Measurements from ENCODE around the gene PLA2G15. TPM values are rescaled to one million over a fixed set of nuclear protein-coding genes. Genes with fewer than 3 reads are reported as not detected.

Gene PLA2G15
- total and polyA plus RNA-seq, 2 of the 13 experiments (the other 11 are each of a cell fraction or from before 2014, with no cell fraction given) = 14.4 to 23.7 TPM

DNA sequence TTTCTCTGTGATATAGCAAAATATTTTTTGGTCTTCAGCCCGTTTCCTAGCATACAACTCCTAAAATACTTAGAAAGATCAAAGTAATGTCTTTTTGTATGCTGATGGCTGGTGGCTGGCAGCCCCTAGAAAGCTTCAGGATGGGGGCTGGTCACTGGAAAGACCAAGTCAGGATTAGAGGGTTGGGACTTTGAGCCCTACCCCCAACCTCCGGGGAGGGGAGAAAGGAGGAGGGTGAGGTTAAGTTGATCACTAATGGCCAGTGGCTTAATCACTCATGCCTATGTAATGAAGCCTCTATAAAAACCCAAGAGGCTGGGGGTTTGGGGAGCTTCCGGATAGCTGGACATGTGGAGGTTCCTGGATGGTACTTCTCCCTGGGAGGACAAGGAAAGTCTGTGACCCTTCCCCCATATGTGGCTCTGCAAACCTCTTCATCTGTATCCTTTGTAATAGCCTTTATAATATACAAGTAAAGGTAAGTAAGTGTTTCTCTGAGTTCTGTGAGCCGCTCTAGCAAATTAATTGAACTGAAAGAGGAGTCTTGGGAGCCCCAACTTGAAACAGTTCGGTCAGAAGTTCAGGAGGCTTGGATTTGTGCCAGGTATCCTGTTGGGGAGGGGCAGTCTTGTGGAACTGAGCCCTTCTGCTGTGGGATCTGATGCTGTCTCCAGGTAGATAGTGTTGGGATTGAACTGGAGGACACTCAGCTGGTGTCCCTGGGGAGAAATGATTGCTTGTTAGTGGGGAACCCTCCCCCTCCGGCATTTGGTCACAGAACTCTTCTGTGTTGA, 22.6 kb downstream of the PLA2G15 start (continued):
- TF ChIP-seq ZNF563 (CRISPR knock-in tag; IDR thresholded peaks at IDR 0.05) = no peak
- no peak for TF ChIP-seq ZNF510 (CRISPR knock-in tag; IDR thresholded peaks at IDR 0.05; ENCODE audit: low read depth)
- TF ChIP-seq ZNF496 (CRISPR knock-in tag; IDR thresholded peaks at IDR 0.05; ENCODE audit: insufficient replicate concordance) = no peak
- TF ChIP-seq NFE2 (CRISPR knock-in tag; IDR thresholded peaks at IDR 0.05) = no peak
- TF ChIP-seq ZNF782 (CRISPR knock-in tag; IDR thresholded peaks at IDR 0.05; ENCODE audit: borderline replicate concordance) = no peak
- TF ChIP-seq, protein P1, sequence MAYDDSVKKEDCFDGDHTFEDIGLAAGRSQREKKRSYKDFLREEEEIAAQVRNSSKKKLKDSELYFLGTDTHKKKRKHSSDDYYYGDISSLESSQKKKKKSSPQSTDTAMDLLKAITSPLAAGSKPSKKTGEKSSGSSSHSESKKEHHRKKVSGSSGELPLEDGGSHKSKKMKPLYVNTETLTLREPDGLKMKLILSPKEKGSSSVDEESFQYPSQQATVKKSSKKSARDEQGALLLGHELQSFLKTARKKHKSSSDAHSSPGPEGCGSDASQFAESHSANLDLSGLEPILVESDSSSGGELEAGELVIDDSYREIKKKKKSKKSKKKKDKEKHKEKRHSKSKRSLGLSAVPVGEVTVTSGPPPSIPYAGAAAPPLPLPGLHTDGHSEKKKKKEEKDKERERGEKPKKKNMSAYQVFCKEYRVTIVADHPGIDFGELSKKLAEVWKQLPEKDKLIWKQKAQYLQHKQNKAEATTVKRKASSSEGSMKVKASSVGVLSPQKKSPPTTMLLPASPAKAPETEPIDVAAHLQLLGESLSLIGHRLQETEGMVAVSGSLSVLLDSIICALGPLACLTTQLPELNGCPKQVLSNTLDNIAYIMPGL (CRISPR knock-in tag; IDR thresholded peaks at IDR 0.05; ENCODE audit: borderline replicate concordance in 1 of 2, low read depth in 1 of 2) = no peak
- TF ChIP-seq CERS6 (CRISPR knock-in tag; IDR thresholded peaks at IDR 0.05) = no peak
- TF ChIP-seq CENPT (CRISPR knock-in tag; IDR thresholded peaks at IDR 0.05; ENCODE audit: low read depth) = no peak
- peak; percentile 47; the same call in 1 of the 2 replicates for TF ChIP-seq TBX2 (CRISPR knock-in tag; IDR thresholded peaks at IDR 0.05; ENCODE audit: borderline replicate concordance)
- TF ChIP-seq JUN (CRISPR knock-in tag; IDR thresholded peaks at IDR 0.05) = no peak
- TF ChIP-seq ZNF260 (CRISPR knock-in tag; IDR thresholded peaks at IDR 0.05; ENCODE audit: borderline replicate concordance, low read depth) = no peak
- no peak for TF ChIP-seq ZNF546 (CRISPR knock-in tag; conservative IDR thresholded peaks at IDR 0.05)
- TF ChIP-seq ZNF562 (CRISPR knock-in tag; IDR thresholded peaks at IDR 0.05; ENCODE audit: borderline replicate concordance) = no peak
- TF ChIP-seq, protein P2, sequence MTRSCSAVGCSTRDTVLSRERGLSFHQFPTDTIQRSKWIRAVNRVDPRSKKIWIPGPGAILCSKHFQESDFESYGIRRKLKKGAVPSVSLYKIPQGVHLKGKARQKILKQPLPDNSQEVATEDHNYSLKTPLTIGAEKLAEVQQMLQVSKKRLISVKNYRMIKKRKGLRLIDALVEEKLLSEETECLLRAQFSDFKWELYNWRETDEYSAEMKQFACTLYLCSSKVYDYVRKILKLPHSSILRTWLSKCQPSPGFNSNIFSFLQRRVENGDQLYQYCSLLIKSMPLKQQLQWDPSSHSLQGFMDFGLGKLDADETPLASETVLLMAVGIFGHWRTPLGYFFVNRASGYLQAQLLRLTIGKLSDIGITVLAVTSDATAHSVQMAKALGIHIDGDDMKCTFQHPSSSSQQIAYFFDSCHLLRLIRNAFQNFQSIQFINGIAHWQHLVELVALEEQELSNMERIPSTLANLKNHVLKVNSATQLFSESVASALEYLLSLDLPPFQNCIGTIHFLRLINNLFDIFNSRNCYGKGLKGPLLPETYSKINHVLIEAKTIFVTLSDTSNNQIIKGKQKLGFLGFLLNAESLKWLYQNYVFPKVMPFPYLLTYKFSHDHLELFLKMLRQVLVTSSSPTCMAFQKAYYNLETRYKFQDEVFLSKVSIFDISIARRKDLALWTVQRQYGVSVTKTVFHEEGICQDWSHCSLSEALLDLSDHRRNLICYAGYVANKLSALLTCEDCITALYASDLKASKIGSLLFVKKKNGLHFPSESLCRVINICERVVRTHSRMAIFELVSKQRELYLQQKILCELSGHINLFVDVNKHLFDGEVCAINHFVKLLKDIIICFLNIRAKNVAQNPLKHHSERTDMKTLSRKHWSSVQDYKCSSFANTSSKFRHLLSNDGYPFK (CRISPR knock-in tag; IDR thresholded peaks at IDR 0.05; ENCODE audit: borderline replicate concordance) = no peak
- no peak for TF ChIP-seq ZNF891 (CRISPR knock-in tag; IDR thresholded peaks at IDR 0.05)
- no peak for TF ChIP-seq NAIF1 (CRISPR knock-in tag; IDR thresholded peaks at IDR 0.05; ENCODE audit: borderline replicate concordance)
- TF ChIP-seq FOXJ3 (CRISPR knock-in tag; IDR thresholded peaks at IDR 0.05; ENCODE audit: borderline replicate concordance) = no peak
- no peak for TF ChIP-seq ZNF816 (CRISPR knock-in tag; IDR thresholded peaks at IDR 0.05; ENCODE audit: borderline replicate concordance)
- TF ChIP-seq, protein P3, sequence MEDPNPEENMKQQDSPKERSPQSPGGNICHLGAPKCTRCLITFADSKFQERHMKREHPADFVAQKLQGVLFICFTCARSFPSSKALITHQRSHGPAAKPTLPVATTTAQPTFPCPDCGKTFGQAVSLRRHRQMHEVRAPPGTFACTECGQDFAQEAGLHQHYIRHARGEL (CRISPR knock-in tag; IDR thresholded peaks at IDR 0.05) = no peak
- no peak for TF ChIP-seq GABPB1 (CRISPR knock-in tag; IDR thresholded peaks at IDR 0.05)
- no peak for TF ChIP-seq ATAD3A (CRISPR knock-in tag; IDR thresholded peaks at IDR 0.05)

Data from HepG2 (cell line).